K562 (cell line): ENCODE measurements around the gene VGLL3. TPM values are rescaled to one million over a fixed set of nuclear protein-coding genes. Genes with fewer than 3 reads are reported as not detected.

Source experiments
- ATAC-seq: fragments of 200-7000 bp; cut with Tn5 transposase; 3 replicates; pipeline ENCODE4 v1.9.1; 2020; ENCODE audit warnings: moderate library complexity
- BruUV-seq: library from RNA; stranded (reverse); fragments of 400-500 nt; replicated peaks from 2 replicates; lab custom pipeline; 2021; lab: Mats Ljungman, UMichigan
- CTCF ChIA-PET: fragments of 300-600 bp; formaldehyde crosslinking; extraction: SDS; loops from one replicate; lab custom pipeline; 2021; ENCODE audit warnings: low intra/inter-chr PET ratio; lab: Yijun Ruan, JAX
- POLR2A ChIA-PET: fragments of 300-600, 350-650 bp; sonication (Branson Sonifier 250); formaldehyde crosslinking; extraction: SDS; loops from one replicate; lab custom pipeline; 2021; ENCODE audit warnings: antibody characterized with exemption, inconsistent platforms; lab: Yijun Ruan, JAX
- DNase-seq, 4 experiments: peaks; one replicate each; pipeline versions ENCODE4 v3.0.0 to v3.0.0-alpha.2; 2011 to 2018; ENCODE audit warnings: low spot score in 3 of 4, mixed read lengths in 3 of 4; ENCODE audit errors: extremely low read depth in 1 of 4
- FAIRE-seq: peaks from 2 replicates; lab custom pipeline; 2011; peaks lifted over from hg19 to GRCh38; lab: Jason Lieb, UNC
- H2AFZ ChIP-seq: 2 replicates; pipeline ENCODE4 v1.6.0; 2011; ENCODE audit warnings: low read depth, low read length, control low read depth, inconsistent platforms
- H3K27ac ChIP-seq: fragments of 200-600 bp; 3 replicates; pipeline ENCODE4 v1.8.0; 2011; ENCODE audit warnings: low read depth, mild to moderate bottlenecking, control low read depth, inconsistent platforms, low read length, moderate library complexity, mixed read lengths; ENCODE audit errors: extremely low read depth
- H3K27me3 ChIP-seq, 2 experiments: fragments of 300-600 bp in 1 of 2; 2 replicates in 1 of 2; 3 replicates in 1 of 2; pipeline versions ENCODE4 v1.6.0 to v1.8.0; 2011; ENCODE audit warnings: inconsistent platforms in 2 of 2, low read length in 2 of 2, mild to moderate bottlenecking in 1 of 2, mixed read lengths in 1 of 2, moderate library complexity in 1 of 2; ENCODE audit not compliant: control insufficient read depth in 2 of 2, insufficient read depth in 2 of 2
- H3K36me3 ChIP-seq: fragments of 300-600 bp; 3 replicates; pipeline ENCODE4 v1.8.0; 2011; ENCODE audit warnings: mild to moderate bottlenecking, low read length, inconsistent platforms; ENCODE audit not compliant: control insufficient read depth, insufficient read depth
- H3K4me1 ChIP-seq, 2 experiments: fragments of 200-600 bp in 1 of 2; replicated peaks in 1 of 2; 2 replicates in 1 of 2; 3 replicates in 1 of 2; pipeline versions ENCODE4 v1.5.1 to v1.8.0; 2011; ENCODE audit warnings: inconsistent platforms in 2 of 2, low read length in 2 of 2, mild to moderate bottlenecking in 1 of 2, mixed read lengths in 1 of 2, moderate library complexity in 1 of 2; ENCODE audit not compliant: control insufficient read depth in 2 of 2, insufficient read depth in 2 of 2
- H3K4me2 ChIP-seq: 2 replicates; pipeline ENCODE4 v1.6.1; 2011; ENCODE audit warnings: low read length, control low read depth, inconsistent platforms, mixed read lengths; ENCODE audit not compliant: insufficient read depth
- H3K4me3 ChIP-seq: fragments of 200-600 bp; sonication (generic), shearing (Covaris generic); 2 replicates; pipeline ENCODE4 v1.5.1; 2016; ENCODE audit warnings: control low read depth, inconsistent platforms
- H3K79me2 ChIP-seq: fragments of 200-600 bp; 3 replicates; pipeline ENCODE4 v1.8.0; 2011; ENCODE audit warnings: low read length, inconsistent platforms; ENCODE audit not compliant: control insufficient read depth, insufficient read depth
- H3K9ac ChIP-seq, 2 experiments: 2 replicates each; pipeline versions ENCODE4 v1.6.0 to v1.6.1; 2011; ENCODE audit warnings: low read depth in 2 of 2, low read length in 2 of 2, control low read depth in 1 of 2, inconsistent platforms in 1 of 2, mild to moderate bottlenecking in 1 of 2, mixed read lengths in 1 of 2; ENCODE audit not compliant: insufficient read depth in 1 of 2
- H3K9me1 ChIP-seq: one replicate; pipeline ENCODE4 v1.6.0; 2011; ENCODE audit warnings: inconsistent platforms, mild to moderate bottlenecking, low read length, moderate library complexity; ENCODE audit not compliant: control insufficient read depth, insufficient read depth
- H3K9me3 ChIP-seq: replicated peaks from 2 replicates; pipeline ENCODE4 v1.5.1; 2011; ENCODE audit warnings: low read depth, low read length, inconsistent platforms; ENCODE audit not compliant: control insufficient read depth, insufficient read depth
- H4K20me1 ChIP-seq: replicated peaks from 2 replicates; pipeline ENCODE4 v1.6.1; 2011; ENCODE audit warnings: low read length, inconsistent platforms, mixed read lengths; ENCODE audit not compliant: control insufficient read depth, insufficient read depth
- CREM ChIP-seq: IDR thresholded peaks from 2 replicates; pipeline ENCODE4 v1.6.1; 2014; ENCODE audit warnings: antibody characterized with exemption, low read depth
- DACH1 ChIP-seq: fragments of 450-650 bp; IDR thresholded peaks from 2 replicates; pipeline ENCODE4 v1.6.1; 2018; ENCODE audit not compliant: partially characterized antibody
- MTF1 ChIP-seq: fragments of 250-450 bp; sonication (Bioruptor Pico); IDR thresholded peaks from 2 replicates; pipeline ENCODE4 v1.9.0; 2021; ENCODE audit warnings: moderate library complexity, mild to moderate bottlenecking, inconsistent platforms, borderline replicate concordance
- PCBP2 ChIP-seq: fragments of 200-400 bp; formaldehyde crosslinking; IDR thresholded peaks from 2 replicates; pipeline ENCODE4 v1.6.1; 2018; ENCODE audit warnings: low read length, low read depth, mild to moderate bottlenecking, moderate library complexity; ENCODE audit not compliant: poor library complexity, severe bottlenecking
- RBM39 ChIP-seq: fragments of 200-400 bp; formaldehyde crosslinking; optimal IDR thresholded peaks from 2 replicates; pipeline ENCODE3; 2018; ENCODE audit warnings: low read depth, low read length
- SP1 ChIP-seq: sonication (generic); formaldehyde crosslinking; IDR thresholded peaks from 2 replicates; pipeline ENCODE4 v1.8.1; 2022; ENCODE audit warnings: mild to moderate bottlenecking, missing genetic modification reagents
- SRSF3 ChIP-seq: fragments of 200-400 bp; formaldehyde crosslinking; IDR thresholded peaks from 2 replicates; pipeline ENCODE4 v1.6.1; 2016; ENCODE audit warnings: mild to moderate bottlenecking, low read length, moderate library complexity; ENCODE audit not compliant: insufficient read depth
- TEAD4 ChIP-seq, 2 experiments: sonication (generic) in 1 of 2; formaldehyde crosslinking in 1 of 2; IDR thresholded peaks; 2 replicates each; pipeline versions ENCODE4 v1.6.1 to v1.8.0; 2012 to 2022; ENCODE audit warnings: borderline replicate concordance in 1 of 2, inconsistent platforms in 1 of 2, low read length in 1 of 2, mild to moderate bottlenecking in 1 of 2, missing genetic modification reagents in 1 of 2
- ZNF224 ChIP-seq: sonication (generic); formaldehyde crosslinking; IDR thresholded peaks from 2 replicates; pipeline ENCODE4 v1.8.0; 2022; ENCODE audit warnings: mild to moderate bottlenecking, missing genetic modification reagents
- ZNF507 ChIP-seq: conservative IDR thresholded peaks from 2 replicates; pipeline ENCODE4 v1.6.1; 2017; ENCODE audit warnings: missing genetic modification characterization, missing compliant biosample characterization
- WGBS: fragments of 100-300 bp; shearing (Covaris generic); methylation state at CpG from one replicate; pipeline ENCODE4 v1.1.6; 2016; ENCODE audit warnings: low coverage, mixed read lengths; ENCODE audit not compliant: insufficient coverage; ENCODE audit errors: missing lambda C conversion rate; 5-methylcytosine and 5-hydroxymethylcytosine counted together
- in situ Hi-C: fragments of 300-500 bp; cut with MboI; formaldehyde crosslinking; loops from 4 replicates; pipeline ENCODE4 v1.15.0; 2018; ENCODE audit warnings: inconsistent platforms, mixed read lengths
- intact Hi-C: fragments of 100-400 bp; cut with micrococcal nuclease; formaldehyde crosslinking; loops from 2 replicates; pipeline ENCODE4 v1.14.2; 2022
- polyA plus RNA-seq, 8 experiments: library from polyadenylated mRNA; depleted of rRNA in 4 of 8; stranded (reverse) in 5 of 8; unstranded in 3 of 8; fragments of >200 nt; fragmentation: Nextera tagmentation in 2 of 8; fragmentation: Illumina TruSeq in 1 of 8; extraction: Ambion mirVana in 2 of 8; extraction: Trizol in 1 of 8; gene quantifications; 2 replicates each; pipeline versions ENCODE4 v1.2.1 to v1.2.3, GENCODE V29; 2011 to 2014; ENCODE audit warnings: inconsistent platforms in 1 of 8, missing spikeins in 1 of 8
- total RNA-seq, 7 experiments: library from RNA; depleted of rRNA in 6 of 7; stranded (reverse); fragments of >200 nt in 6 of 7; fragmentation: Illumina TruSeq in 2 of 7; extraction: Trizol in 2 of 7; gene quantifications; 2 replicates each; pipeline versions ENCODE4 v1.2.1 to v1.2.3, GENCODE V29; 2011 to 2021; ENCODE audit warnings: low replicate concordance in 1 of 7
- TF ChIP-seq, protein P1 (sequence below): fragments of 250-450 bp; sonication (Bioruptor Pico); IDR thresholded peaks from 2 replicates; pipeline ENCODE4 v1.9.0; 2021; ENCODE audit warnings: mild to moderate bottlenecking
- TF ChIP-seq, protein P2 (sequence below): fragments of 450-650 bp; IDR thresholded peaks from 2 replicates; pipeline ENCODE4 v1.6.1; 2016
- TF ChIP-seq, protein P3 (sequence below): fragments of 450-650 bp; formaldehyde crosslinking; IDR thresholded peaks from 2 replicates; pipeline ENCODE4 v1.4.0; 2020; ENCODE audit warnings: mild to moderate bottlenecking, moderate library complexity

Gene VGLL3
- total and polyA plus RNA-seq, 9 of the 15 experiments (the other 6 are each of a cell fraction or from before 2014, with no cell fraction given): under 0.01 to 0.09 (median 0.04) TPM; not detected in 6

DNA sequence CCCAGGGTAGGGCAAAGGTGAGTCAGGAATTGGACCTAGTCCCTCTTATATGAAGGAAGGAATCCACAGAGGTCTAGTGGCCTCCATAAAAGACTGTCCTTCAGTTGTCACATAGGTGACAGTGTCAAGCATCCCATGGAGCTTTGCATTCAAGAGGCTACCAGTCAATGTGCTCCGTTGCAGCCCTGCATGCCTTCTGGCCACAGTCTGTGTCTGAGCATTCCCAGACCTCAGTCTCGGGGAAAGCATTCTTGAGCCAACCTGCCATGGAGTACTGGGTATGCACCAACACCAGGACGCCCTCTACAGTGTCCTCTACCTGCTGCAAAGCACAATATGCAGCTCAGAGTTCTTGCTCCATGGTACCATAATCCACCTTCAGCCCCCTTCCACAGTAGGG is 46.7 kb upstream of the VGLL3 start:
- intact Hi-C loops (no loop called here), in situ Hi-C loops (no loop called here)
- no peak overlapping the region for H3K27ac ChIP-seq
- no peaks in the 10 kb centered on the region for H3K9me3 ChIP-seq
- H2AFZ ChIP-seq: no peak overlapping the region
- H3K4me2 ChIP-seq: no peak overlapping the region
- H3K4me1 ChIP-seq: no peaks in the 10 kb centered on the region
- H4K20me1 ChIP-seq: no peaks in the 10 kb centered on the region
- H3K9me1 ChIP-seq: no peaks in the 10 kb centered on the region
- H3K9ac ChIP-seq: no peak overlapping the region
- WGBS: 0% methylated on average over 3 of the region's 3 CpGs
- no TSS peak for BruUV-seq
- no peaks in the 10 kb centered on the region for H3K36me3 ChIP-seq
- no peak overlapping the region for H3K4me3 ChIP-seq
- FAIRE-seq: no peak
- no peaks in the 10 kb centered on the region for H3K27me3 ChIP-seq
- H3K79me2 ChIP-seq: no peaks in the 10 kb centered on the region
- ATAC-seq: no peak
- ChIA-PET POLR2A (no interaction called here), CTCF (no interaction called here)
- no peak for DNase-seq
- no peak for TF ChIP-seq SP1 (CRISPR knock-in tag)
- TF ChIP-seq, protein P1, sequence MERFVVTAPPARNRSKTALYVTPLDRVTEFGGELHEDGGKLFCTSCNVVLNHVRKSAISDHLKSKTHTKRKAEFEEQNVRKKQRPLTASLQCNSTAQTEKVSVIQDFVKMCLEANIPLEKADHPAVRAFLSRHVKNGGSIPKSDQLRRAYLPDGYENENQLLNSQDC (CRISPR knock-in tag): no peak
- no peak for TF ChIP-seq CREM
- TF ChIP-seq PCBP2: no peak
- TF ChIP-seq SRSF3: no peak
- TF ChIP-seq, protein P2, sequence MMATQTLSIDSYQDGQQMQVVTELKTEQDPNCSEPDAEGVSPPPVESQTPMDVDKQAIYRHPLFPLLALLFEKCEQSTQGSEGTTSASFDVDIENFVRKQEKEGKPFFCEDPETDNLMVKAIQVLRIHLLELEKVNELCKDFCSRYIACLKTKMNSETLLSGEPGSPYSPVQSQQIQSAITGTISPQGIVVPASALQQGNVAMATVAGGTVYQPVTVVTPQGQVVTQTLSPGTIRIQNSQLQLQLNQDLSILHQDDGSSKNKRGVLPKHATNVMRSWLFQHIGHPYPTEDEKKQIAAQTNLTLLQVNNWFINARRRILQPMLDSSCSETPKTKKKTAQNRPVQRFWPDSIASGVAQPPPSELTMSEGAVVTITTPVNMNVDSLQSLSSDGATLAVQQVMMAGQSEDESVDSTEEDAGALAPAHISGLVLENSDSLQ: no peak
- TF ChIP-seq, protein P3, sequence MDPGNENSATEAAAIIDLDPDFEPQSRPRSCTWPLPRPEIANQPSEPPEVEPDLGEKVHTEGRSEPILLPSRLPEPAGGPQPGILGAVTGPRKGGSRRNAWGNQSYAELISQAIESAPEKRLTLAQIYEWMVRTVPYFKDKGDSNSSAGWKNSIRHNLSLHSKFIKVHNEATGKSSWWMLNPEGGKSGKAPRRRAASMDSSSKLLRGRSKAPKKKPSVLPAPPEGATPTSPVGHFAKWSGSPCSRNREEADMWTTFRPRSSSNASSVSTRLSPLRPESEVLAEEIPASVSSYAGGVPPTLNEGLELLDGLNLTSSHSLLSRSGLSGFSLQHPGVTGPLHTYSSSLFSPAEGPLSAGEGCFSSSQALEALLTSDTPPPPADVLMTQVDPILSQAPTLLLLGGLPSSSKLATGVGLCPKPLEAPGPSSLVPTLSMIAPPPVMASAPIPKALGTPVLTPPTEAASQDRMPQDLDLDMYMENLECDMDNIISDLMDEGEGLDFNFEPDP (CRISPR knock-in tag): no peak
- TF ChIP-seq TEAD4 (IDR thresholded peaks at IDR 0.05; ENCODE audit: low read length): no peak
- no peak for TF ChIP-seq TEAD4 (CRISPR knock-in tag; IDR thresholded peaks at IDR 0.05; ENCODE audit: borderline replicate concordance)
- no peak for TF ChIP-seq ZNF224
- TF ChIP-seq RBM39: no peak
- TF ChIP-seq MTF1 (CRISPR knock-in tag): no peak
- no peak for TF ChIP-seq ZNF507 (tag)
- no peak for TF ChIP-seq DACH1
